H9 (cell line): ENCODE data around the gene BHLHA9. TPM values are rescaled to one million over a fixed set of nuclear protein-coding genes. Genes with fewer than 3 reads are reported as not detected.

Experiments used
- DNase-seq: peaks from one replicate; pipeline ENCODE4 v3.0.0-alpha.2; 2017
- H2AFZ ChIP-seq: one replicate; pipeline ENCODE4 v1.6.1; 2013; ENCODE audit warnings: mild to moderate bottlenecking, low read length, control low read depth, moderate library complexity
- H2AK5ac ChIP-seq: 2 replicates; pipeline ENCODE4 v1.6.1; 2013; ENCODE audit warnings: low read length, control low read depth, mixed read lengths; ENCODE audit not compliant: insufficient read length
- H2BK120ac ChIP-seq: one replicate; pipeline ENCODE4 v1.6.1; 2013; ENCODE audit warnings: low read depth, mild to moderate bottlenecking, low read length, control low read depth, inconsistent platforms; ENCODE audit not compliant: poor library complexity, severe bottlenecking
- H2BK12ac ChIP-seq: 2 replicates; pipeline ENCODE4 v1.6.1; 2013; ENCODE audit warnings: low read length, control low read depth, mixed read lengths, low read depth; ENCODE audit not compliant: insufficient read length
- H2BK15ac ChIP-seq: 2 replicates; pipeline ENCODE4 v1.6.1; 2013; ENCODE audit warnings: low read depth, low read length, control low read depth
- H2BK20ac ChIP-seq: one replicate; pipeline ENCODE4 v1.6.1; 2013; ENCODE audit warnings: low read depth, mild to moderate bottlenecking, low read length, control low read depth, inconsistent platforms; ENCODE audit not compliant: poor library complexity, severe bottlenecking
- H2BK5ac ChIP-seq: 2 replicates; pipeline ENCODE4 v1.6.1; 2013; ENCODE audit warnings: low read length, control low read depth, mixed read lengths; ENCODE audit not compliant: insufficient read length
- H3K14ac ChIP-seq: 2 replicates; pipeline ENCODE4 v1.6.1; 2013; ENCODE audit warnings: low read length, control low read depth; ENCODE audit not compliant: insufficient read depth
- H3K18ac ChIP-seq: 2 replicates; pipeline ENCODE4 v1.6.1; 2013; ENCODE audit warnings: low read depth, mild to moderate bottlenecking, mixed read lengths, low read length, control low read depth; ENCODE audit not compliant: insufficient read length
- H3K23ac ChIP-seq: 2 replicates; pipeline ENCODE4 v1.6.1; 2013; ENCODE audit warnings: low read length, control low read depth, mixed read lengths, low read depth; ENCODE audit not compliant: insufficient read length
- H3K23me2 ChIP-seq: 2 replicates; pipeline ENCODE4 v1.6.1; 2013; ENCODE audit warnings: low read depth, mild to moderate bottlenecking, mixed read lengths, low read length, control low read depth; ENCODE audit not compliant: insufficient read length, poor library complexity, severe bottlenecking
- H3K27ac ChIP-seq: 2 replicates; pipeline ENCODE4 v1.5.1; 2013; ENCODE audit warnings: low read length, control low read depth, mixed read lengths, low read depth; ENCODE audit not compliant: insufficient read length
- H3K27me3 ChIP-seq: 2 replicates; pipeline ENCODE4 v1.6.1; 2013; ENCODE audit warnings: low read length, control low read depth, inconsistent platforms; ENCODE audit not compliant: insufficient read depth
- H3K4ac ChIP-seq: 2 replicates; pipeline ENCODE4 v1.6.1; 2013; ENCODE audit warnings: low read depth, mild to moderate bottlenecking, control low read depth, inconsistent platforms, low read length, moderate library complexity
- H3K4me1 ChIP-seq: 2 replicates; pipeline ENCODE4 v1.6.1; 2013; ENCODE audit warnings: low read length, control low read depth, inconsistent platforms; ENCODE audit not compliant: insufficient read depth
- H3K4me2 ChIP-seq: 2 replicates; pipeline ENCODE4 v1.6.1; 2013; ENCODE audit warnings: low read length, control low read depth, mixed read lengths; ENCODE audit not compliant: insufficient read length, insufficient read depth
- H3K56ac ChIP-seq: 2 replicates; pipeline ENCODE4 v1.6.1; 2013; ENCODE audit warnings: low read depth, mild to moderate bottlenecking, mixed read lengths, low read length, control low read depth; ENCODE audit not compliant: insufficient read length
- H3K79me1 ChIP-seq: 2 replicates; pipeline ENCODE4 v1.6.1; 2013; ENCODE audit warnings: low read depth, mild to moderate bottlenecking, moderate library complexity, low read length, control low read depth, inconsistent platforms; ENCODE audit not compliant: insufficient read depth, poor library complexity, severe bottlenecking
- H3K79me2 ChIP-seq: 2 replicates; pipeline ENCODE4 v1.6.1; 2013; ENCODE audit warnings: low read length, control low read depth, inconsistent platforms; ENCODE audit not compliant: insufficient read depth
- H3K9ac ChIP-seq: 2 replicates; pipeline ENCODE4 v1.6.1; 2013; ENCODE audit warnings: low read length, control low read depth, mixed read lengths; ENCODE audit not compliant: insufficient read length; ENCODE audit errors: extremely low read depth
- H3K9me3 ChIP-seq: one replicate; pipeline ENCODE4 v1.6.1; 2013; ENCODE audit warnings: low read depth, low read length, inconsistent platforms; ENCODE audit not compliant: control insufficient read depth
- H3T11ph ChIP-seq: one replicate; pipeline ENCODE4 v1.6.1; 2013; ENCODE audit warnings: mild to moderate bottlenecking, low read length, control low read depth, inconsistent platforms
- H4K20me1 ChIP-seq: one replicate; pipeline ENCODE4 v1.6.1; 2013; ENCODE audit not compliant: control insufficient read depth, insufficient read length, insufficient read depth
- H4K5ac ChIP-seq: 2 replicates; pipeline ENCODE4 v1.6.1; 2013; ENCODE audit warnings: low read depth, mild to moderate bottlenecking, mixed read lengths, low read length, control low read depth; ENCODE audit not compliant: insufficient read length
- H4K8ac ChIP-seq: replicated peaks from 2 replicates; pipeline ENCODE4 v1.6.1; 2013; ENCODE audit warnings: low read length, control low read depth, mixed read lengths, low read depth; ENCODE audit not compliant: insufficient read length
- H4K91ac ChIP-seq: 2 replicates; pipeline ENCODE4 v1.6.1; 2013; ENCODE audit warnings: low read depth, mild to moderate bottlenecking, moderate library complexity, mixed read lengths, low read length, control low read depth; ENCODE audit not compliant: insufficient read length
- H3K27ac Mint-ChIP-seq, 3 experiments: 2 replicates in 2 of 3; 3 replicates in 1 of 3; pipeline ENCODE4 v1.8.0; 2020 to 2021; ENCODE audit warnings: mixed read lengths in 3 of 3, mild to moderate bottlenecking in 1 of 3, moderate library complexity in 1 of 3
- H3K27me3 Mint-ChIP-seq: 2 replicates; pipeline ENCODE4 v1.8.0; 2021; ENCODE audit warnings: low read depth, mild to moderate bottlenecking, moderate library complexity, mixed read lengths
- H3K36me3 Mint-ChIP-seq, 3 experiments: 2 replicates in 2 of 3; 3 replicates in 1 of 3; pipeline ENCODE4 v1.8.0; 2020 to 2021; ENCODE audit warnings: low read depth in 3 of 3, mixed read lengths in 3 of 3; ENCODE audit not compliant: insufficient read depth in 1 of 3
- H3K4me1 Mint-ChIP-seq, 2 experiments: 2 replicates each; pipeline ENCODE4 v1.8.0; 2020; ENCODE audit warnings: mixed read lengths in 2 of 2
- H3K4me3 Mint-ChIP-seq, 2 experiments: 2 replicates in 1 of 2; 3 replicates in 1 of 2; pipeline ENCODE4 v1.8.0; 2020 to 2021; ENCODE audit warnings: mild to moderate bottlenecking in 2 of 2, mixed read lengths in 2 of 2, moderate library complexity in 1 of 2
- H3K9me3 Mint-ChIP-seq, 2 experiments: 2 replicates in 1 of 2; 3 replicates in 1 of 2; pipeline ENCODE4 v1.8.0; 2020; ENCODE audit warnings: mild to moderate bottlenecking in 2 of 2, mixed read lengths in 2 of 2, moderate library complexity in 1 of 2
- WGBS: extraction: QIAGEN DNeasy Blood & Tissue Kit; methylation state at CpG from one replicate; pipeline ENCODE4 v1.1.7; 2013; ENCODE audit warnings: missing lambda C conversion rate, low lambda C conversion rate, mixed read lengths; ENCODE audit not compliant: insufficient read length; ENCODE audit errors: extremely low coverage; 5-methylcytosine and 5-hydroxymethylcytosine counted together
- total RNA-seq: library from RNA; stranded (reverse); gene quantifications from 2 replicates; pipeline ENCODE4 v1.2.1, GENCODE V29; 2021
- TF ChIP-seq, protein P1 (sequence below): fragments of 200-600 bp; sonication (generic); conservative IDR thresholded peaks from 3 replicates; pipeline ENCODE4 v1.8.0; 2021; ENCODE audit warnings: antibody characterized with exemption, mild to moderate bottlenecking

Gene BHLHA9
- total RNA-seq, 1 experiment from 2014 or later: not detected

DNA sequence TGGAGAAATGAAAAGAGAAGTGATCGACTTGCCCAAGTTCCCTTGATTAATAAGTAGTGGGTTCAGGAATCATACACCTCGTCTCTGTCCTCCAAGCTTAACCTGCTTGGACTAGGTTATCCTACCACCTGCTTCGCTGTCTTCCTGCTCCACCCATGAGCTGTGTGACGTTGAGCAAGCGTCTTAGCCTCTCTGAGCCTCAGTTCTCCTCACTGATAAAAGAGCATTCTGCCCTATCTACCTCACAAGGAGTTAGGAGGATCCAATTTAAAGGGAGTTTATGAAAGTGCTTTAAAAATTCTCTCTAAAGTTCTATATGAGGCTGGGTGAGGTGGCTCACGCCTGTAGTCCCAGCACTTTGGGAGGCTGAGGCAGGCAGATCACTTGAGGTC lies 9.5 kb upstream of the BHLHA9 start:
- no peak overlapping the region for H3K9ac ChIP-seq
- WGBS: no CpG with 5 or more reads among the region's 6 CpGs
- no peak overlapping the region for H2BK12ac ChIP-seq
- no peak overlapping the region for H3K23ac ChIP-seq
- no peak overlapping the region for H2BK5ac ChIP-seq
- H3T11ph ChIP-seq: no peak overlapping the region
- no peaks in the 10 kb centered on the region for H3K23me2 ChIP-seq
- H2BK15ac ChIP-seq: no peak overlapping the region
- TF ChIP-seq, protein P1, sequence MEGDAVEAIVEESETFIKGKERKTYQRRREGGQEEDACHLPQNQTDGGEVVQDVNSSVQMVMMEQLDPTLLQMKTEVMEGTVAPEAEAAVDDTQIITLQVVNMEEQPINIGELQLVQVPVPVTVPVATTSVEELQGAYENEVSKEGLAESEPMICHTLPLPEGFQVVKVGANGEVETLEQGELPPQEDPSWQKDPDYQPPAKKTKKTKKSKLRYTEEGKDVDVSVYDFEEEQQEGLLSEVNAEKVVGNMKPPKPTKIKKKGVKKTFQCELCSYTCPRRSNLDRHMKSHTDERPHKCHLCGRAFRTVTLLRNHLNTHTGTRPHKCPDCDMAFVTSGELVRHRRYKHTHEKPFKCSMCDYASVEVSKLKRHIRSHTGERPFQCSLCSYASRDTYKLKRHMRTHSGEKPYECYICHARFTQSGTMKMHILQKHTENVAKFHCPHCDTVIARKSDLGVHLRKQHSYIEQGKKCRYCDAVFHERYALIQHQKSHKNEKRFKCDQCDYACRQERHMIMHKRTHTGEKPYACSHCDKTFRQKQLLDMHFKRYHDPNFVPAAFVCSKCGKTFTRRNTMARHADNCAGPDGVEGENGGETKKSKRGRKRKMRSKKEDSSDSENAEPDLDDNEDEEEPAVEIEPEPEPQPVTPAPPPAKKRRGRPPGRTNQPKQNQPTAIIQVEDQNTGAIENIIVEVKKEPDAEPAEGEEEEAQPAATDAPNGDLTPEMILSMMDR: no peak
- H3K27ac ChIP-seq: no peak overlapping the region
- DNase-seq: no peak
- H3K79me1 ChIP-seq: no peaks in the 10 kb centered on the region
- no peaks in the 10 kb centered on the region for H4K20me1 ChIP-seq
- no peak overlapping the region for H3K56ac ChIP-seq
- Mint-ChIP-seq H3K4me1 (peaks cover 0 to 3% of the 10 kb centered on the region in 2 experiments; a peak in 2 of 4 replicates), H3K36me3 (no peaks in the 10 kb centered on the region), H3K27me3 (peaks cover 63% of the 10 kb centered on the region), H3K27ac (no peak overlapping the region), H3K9me3 (peaks cover 0 to 6% of the 10 kb centered on the region in 2 experiments; a peak in 1 of 5 replicates), H3K4me3 (peak overlapping the region in 1 of 2 experiments; percentile 62; a peak in 3 of 5 replicates)
- H3K4me2 ChIP-seq: no peak overlapping the region
- H4K5ac ChIP-seq: no peak overlapping the region
- no peaks in the 10 kb centered on the region for H3K79me2 ChIP-seq
- H3K4ac ChIP-seq: no peak overlapping the region
- H3K4me1 ChIP-seq: no peaks in the 10 kb centered on the region
- H3K14ac ChIP-seq: no peak overlapping the region
- H3K9me3 ChIP-seq: no peaks in the 10 kb centered on the region
- no peak overlapping the region for H2AK5ac ChIP-seq
- no peaks in the 10 kb centered on the region; the same call in 1 of the 2 replicates for H3K27me3 ChIP-seq
- H2BK120ac ChIP-seq: no peak overlapping the region
- H4K8ac ChIP-seq: no peak overlapping the region
- no peak overlapping the region for H2BK20ac ChIP-seq
- H4K91ac ChIP-seq: no peak overlapping the region
- H3K18ac ChIP-seq: no peak overlapping the region
- no peak overlapping the region for H2AFZ ChIP-seq
